ENCODE results near the gene APOL6. TPM values are rescaled to one million over a fixed set of nuclear protein-coding genes. Genes with fewer than 3 reads are reported as not detected.

Gene APOL6
- total RNA-seq, 2 experiments from 2014 or later, result 66.9 to 68.0 TPM

DNA sequence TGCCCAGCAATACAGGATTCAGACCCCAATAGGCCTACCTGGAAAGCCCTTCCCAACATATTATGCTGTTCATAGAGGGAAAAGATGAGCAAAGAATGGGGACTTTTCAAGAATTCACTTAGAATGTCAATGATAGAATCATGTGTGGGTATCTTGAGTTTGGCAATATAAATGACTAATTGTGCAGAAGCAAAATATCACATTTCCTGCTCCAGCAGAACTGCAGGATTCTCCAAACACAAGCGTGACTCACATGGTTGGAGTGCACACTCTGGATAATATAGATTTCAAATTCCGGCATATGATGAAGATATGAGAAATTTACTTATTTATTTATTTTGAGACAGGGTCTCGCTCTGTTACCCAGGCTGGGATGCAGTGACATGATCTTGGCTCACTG is 56.9 kb downstream of the APOL6 start:
- Mint-ChIP-seq H3K36me3 (no peaks in the 10 kb centered on the region), H3K9me3 (no peaks in the 10 kb centered on the region), H3K27me3 (peaks cover 5% of the 10 kb centered on the region), H3K4me3 (no peak overlapping the region), H3K27ac (no peak overlapping the region), H3K4me1 (no peaks in the 10 kb centered on the region)
- no peak for DNase-seq
- POLR2A ChIA-PET, result no interaction called here
- ATAC-seq (ENCODE audit: low read depth), result no peak

DNA sequence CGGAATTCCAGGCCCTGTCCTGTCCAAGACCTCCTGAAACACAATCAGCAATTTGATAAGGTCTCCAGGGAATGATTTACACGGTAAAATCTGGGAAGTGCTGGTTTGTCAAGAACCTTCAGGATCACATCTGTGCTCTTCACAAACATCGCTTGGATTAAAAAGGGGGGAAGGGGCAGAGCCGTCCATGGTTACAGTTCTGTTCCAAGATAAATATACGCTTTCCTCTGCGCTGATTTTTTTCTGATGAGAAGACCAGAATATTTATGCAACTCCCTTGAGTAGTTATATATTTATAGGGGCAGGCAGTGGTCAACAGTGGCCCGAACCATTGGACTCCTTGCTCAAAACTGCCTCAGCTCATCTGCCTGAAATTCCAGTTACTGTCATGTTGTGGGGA is 60.2 kb downstream of the APOL6 start:
- Mint-ChIP-seq H3K27ac (no peak overlapping the region), H3K36me3 (no peaks in the 10 kb centered on the region), H3K4me3 (no peak overlapping the region), H3K4me1 (no peaks in the 10 kb centered on the region), H3K27me3 (peaks cover 8% of the 10 kb centered on the region), H3K9me3 (no peaks in the 10 kb centered on the region)
- DNase-seq (no peak), ATAC-seq (ENCODE audit: low read depth) (no peak)
- POLR2A ChIA-PET, result no interaction called here

DNA sequence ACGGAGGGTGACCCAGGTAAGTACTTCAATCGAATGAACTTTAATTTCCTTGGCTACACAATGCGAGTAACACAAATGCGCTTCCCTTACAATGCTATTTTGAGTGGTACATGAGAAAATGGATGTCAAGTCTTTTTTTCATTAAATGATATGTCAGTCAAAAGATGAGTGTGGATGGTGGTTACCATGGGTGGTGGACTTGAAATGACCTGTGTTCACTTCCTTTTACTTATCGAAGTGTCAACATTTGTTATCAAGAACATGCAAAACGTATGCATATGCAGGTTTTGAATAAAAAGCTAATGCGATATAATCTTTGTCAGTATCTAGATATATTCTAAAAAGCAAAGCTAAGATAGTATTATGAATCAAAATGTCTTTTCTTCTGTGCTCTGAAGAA is 60.7 kb downstream of the APOL6 start:
- DNase-seq, result no peak
- Mint-ChIP-seq H3K4me1 (no peaks in the 10 kb centered on the region), H3K36me3 (no peaks in the 10 kb centered on the region), H3K27ac (no peak overlapping the region), H3K27me3 (peaks cover 8% of the 10 kb centered on the region), H3K4me3 (no peak overlapping the region), H3K9me3 (no peaks in the 10 kb centered on the region)
- POLR2A ChIA-PET, result no interaction called here
- ATAC-seq (ENCODE audit: low read depth), result no peak

DNA sequence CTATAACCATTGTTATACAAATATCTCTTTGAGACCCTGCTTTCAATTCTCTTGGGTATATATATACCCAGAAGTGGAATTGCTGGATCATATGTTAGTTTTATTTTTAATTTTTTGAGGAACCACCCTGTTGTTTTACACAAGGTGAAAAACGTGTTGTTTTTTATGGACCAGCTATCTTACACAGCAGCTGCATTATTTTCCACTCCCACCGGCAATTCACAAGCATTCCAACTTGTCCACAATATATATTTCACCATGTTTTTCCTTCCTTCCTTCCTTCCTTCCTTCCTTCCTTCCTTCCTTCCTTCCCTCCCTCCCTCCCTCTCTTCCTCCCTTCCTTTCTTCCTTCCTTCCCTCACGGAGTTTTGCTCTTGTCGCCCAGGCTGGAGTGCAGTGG is 63.1 kb downstream of the APOL6 start:
- Mint-ChIP-seq H3K9me3 (no peaks in the 10 kb centered on the region), H3K27me3 (peaks cover 8% of the 10 kb centered on the region), H3K4me3 (no peak overlapping the region), H3K4me1 (no peaks in the 10 kb centered on the region), H3K27ac (no peak overlapping the region), H3K36me3 (no peaks in the 10 kb centered on the region)
- ATAC-seq (ENCODE audit: low read depth) (no peak), DNase-seq (no peak)
- POLR2A ChIA-PET, result interaction anchor here (0.7 kb wide), 1 partner anchor 10 kb away, joined by 5 read pairs; no protein-coding TSS in a partner anchor

DNA sequence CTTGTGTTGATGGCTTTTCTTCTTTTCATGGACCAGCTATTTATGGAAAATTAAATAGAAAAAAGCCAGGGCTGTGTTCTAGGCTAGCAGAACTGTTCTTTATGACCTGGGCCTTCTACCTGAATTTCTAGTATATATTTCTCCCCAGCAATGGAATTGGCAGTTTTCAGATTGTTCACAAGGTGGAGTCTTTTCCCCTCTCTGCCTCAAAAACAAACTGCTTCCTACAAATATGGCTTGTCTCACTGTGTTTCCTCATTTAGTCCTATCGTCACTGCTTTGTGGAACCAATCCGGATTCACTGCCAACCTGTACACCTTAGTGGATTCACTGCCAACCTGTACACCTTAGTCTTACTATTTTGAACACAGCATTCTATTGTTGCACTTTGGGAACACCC is 64.4 kb downstream of the APOL6 start:
- no peak for ATAC-seq (ENCODE audit: low read depth)
- no peak overlapping the region for H3K4me3 Mint-ChIP-seq
- no peaks in the 10 kb centered on the region for H3K36me3 Mint-ChIP-seq
- H3K4me1 Mint-ChIP-seq, result no peaks in the 10 kb centered on the region
- peaks cover 8% of the 10 kb centered on the region for H3K27me3 Mint-ChIP-seq
- H3K9me3 Mint-ChIP-seq, result no peaks in the 10 kb centered on the region
- H3K27ac Mint-ChIP-seq, result no peak overlapping the region
- no peak for DNase-seq
- POLR2A ChIA-PET, result no interaction called here

DNA sequence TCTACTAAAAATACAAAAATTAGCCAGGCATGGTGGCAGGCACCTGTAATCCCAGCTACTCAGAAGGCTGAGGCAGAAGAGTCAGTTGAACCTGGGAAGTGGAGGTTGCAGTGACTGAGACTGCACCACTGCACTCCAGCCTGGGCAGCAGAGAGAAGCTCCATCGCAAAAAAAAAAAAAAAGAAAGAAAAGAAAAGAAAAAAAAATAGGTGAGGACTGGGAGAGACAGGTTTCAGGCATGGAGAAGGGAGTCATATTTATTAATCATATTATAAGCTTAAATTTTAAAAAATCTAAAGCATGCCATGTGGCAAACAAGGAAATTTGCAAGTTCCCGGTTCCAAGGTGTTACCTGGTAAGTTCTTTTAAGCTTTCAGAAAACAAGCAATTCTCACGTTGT is 69.3 kb downstream of the APOL6 start, which contains the start of gene APOL5:
Gene APOL5, plus strand, starts transcription at position 301 of the 400 bp plus-strand sequence. Its CDS starts 0 bp downstream, at position 301.
- Mint-ChIP-seq H3K9me3 (no peaks in the 10 kb centered on the region), H3K27ac (no peak within 1 kb of the TSS), H3K4me1 (no peaks in the 10 kb centered on the region), H3K27me3 (peaks cover 2% of the 10 kb centered on the region), H3K4me3 (no peak within 1 kb of the TSS), H3K36me3 (no peaks in the 10 kb centered on the region)
- DNase-seq (no peak), ATAC-seq (ENCODE audit: low read depth) (no peak)
- POLR2A ChIA-PET, result no interaction called here

Other genes starting within 250 kb of the APOL6 start
- 100 to 1,000 TPM; 194 to 221 TPM for gene MCM5, start 248.3 kb upstream of the APOL6 start, total RNA-seq
- gene RASD2, start 107.6 kb upstream of the APOL6 start, total RNA-seq, result not detected
- gene MB, start 31.1 kb upstream of the APOL6 start, total RNA-seq, result not detected
- not detected for gene APOL5, start 69.4 kb downstream of the APOL6 start, total RNA-seq